Adrenal gland (tissue), 12 donors: Measurements from ENCODE around the gene FHIT. TPM values are rescaled to one million over a fixed set of nuclear protein-coding genes. Genes with fewer than 3 reads are reported as not detected.

Source experiments
- DNase-seq, 7 donors: peaks; one replicate each; pipeline ENCODE4 v3.0.0-alpha.2; 2019 to 2020
- H3K27ac ChIP-seq, 5 donors: fragments of 200-600 bp; sonication (generic) in 4 of 5; 1 replicate in 3 of 5; 2 replicates in 2 of 5; pipeline versions ENCODE4 v1.5.1 to v1.8.0; 2016 to 2020; ENCODE audit warnings: mild to moderate bottlenecking in 1 of 5
- H3K27me3 ChIP-seq: fragments of 200-600 bp; 2 replicates; pipeline ENCODE4 v1.8.0; 2021
- H3K36me3 ChIP-seq, 2 donors: fragments of 200-600 bp; replicated peaks in 1 of 2; 1 replicate in 1 of 2; 2 replicates in 1 of 2; pipeline versions ENCODE4 v1.5.1 to v1.8.0; 2018 to 2022
- H3K4me1 ChIP-seq, 2 donors: fragments of 200-600 bp; replicated peaks in 1 of 2; 1 replicate in 1 of 2; 2 replicates in 1 of 2; pipeline versions ENCODE4 v1.5.1 to v1.8.0; 2018 to 2021
- H3K4me3 ChIP-seq, 4 donors: fragments of 200-600 bp; sonication (generic) in 3 of 4; one replicate each; pipeline ENCODE4 v1.5.1; 2016 to 2018
- H3K9me3 ChIP-seq, 3 donors: fragments of 200-600 bp; sonication (generic) in 1 of 3; replicated peaks in 1 of 3; 1 replicate in 2 of 3; 2 replicates in 1 of 3; pipeline versions ENCODE4 v1.5.1 to v1.8.0; 2016 to 2021
- CTCF ChIP-seq, 6 experiments: fragments of 450-650 bp in 4 of 6; fragments of 200-600 bp in 2 of 6; sonication (generic) in 1 of 6; IDR thresholded peaks; 1 replicate in 5 of 6; 2 replicates in 1 of 6; pipeline versions ENCODE4 v1.5.1 to v1.8.0; 2016 to 2021; ENCODE audit warnings: antibody characterized with exemption in 6 of 6, mild to moderate bottlenecking in 2 of 6, moderate library complexity in 1 of 6
- POLR2A ChIP-seq, 2 donors: fragments of 450-650 bp; IDR thresholded peaks; one replicate each; pipeline ENCODE4 v1.6.1; 2017; ENCODE audit warnings: antibody characterized with exemption in 2 of 2, mild to moderate bottlenecking in 2 of 2, moderate library complexity in 1 of 2
- WGBS, 4 donors: extraction: QIAGEN DNeasy Blood & Tissue Kit in 2 of 4; methylation state at CpG; one replicate each; pipeline versions ENCODE4 v1.1.5 to v1.1.7; 2013 to 2017; 5-methylcytosine and 5-hydroxymethylcytosine counted together
- intact Hi-C, 2 donors: fragments of 100-400 bp; cut with DNase I; formaldehyde crosslinking; loops; one replicate each; pipeline versions ENCODE4 v1.14.1 to v1.15.0; 2022 to 2023
- polyA plus RNA-seq, 3 donors: library from polyadenylated mRNA; stranded (reverse); fragments of 200-250 nt in 2 of 3; fragments of 350-450 nt in 1 of 3; fragmentation: Illumina TruSeq in 1 of 3; extraction: RNeasy Lipid Tissue Mini Kit (QIAGEN cat#74804) in 1 of 3; gene quantifications; one replicate each; pipeline ENCODE4 v1.2.3, GENCODE V29; 2013 to 2014
- total RNA-seq, 9 donors: library from RNA; depleted of rRNA in 4 of 9; stranded (reverse); fragments of >200 nt in 4 of 9; fragments of 120-200 nt in 1 of 9; fragmentation: NEBNext Ultra II Directional in 1 of 9; extraction: Animal tissue kit (Norgen Biotek cat#: 25700) in 1 of 9; gene quantifications; one replicate each; pipeline versions ENCODE4 v1.1.0 to v1.2.4, GENCODE V29; 2013 to 2023
- donor health status: healthy with polysubstance abuse.
- donor health status: Bipolar disorder and iron deficiency.
- donor health status: DM: yes; HTN: yes; CAD: no.
- donor health status: DM: no; HTN: no; CAD: no.
- donor health status: DM: no; HTN: no; CAD: no.
- donor health status: DM: yes; HTN: yes; CAD: no.

The FHIT gene
- total and polyA plus RNA-seq, 12 donors, result 14.1 to 43.9 (median 28.8) TPM

DNA sequence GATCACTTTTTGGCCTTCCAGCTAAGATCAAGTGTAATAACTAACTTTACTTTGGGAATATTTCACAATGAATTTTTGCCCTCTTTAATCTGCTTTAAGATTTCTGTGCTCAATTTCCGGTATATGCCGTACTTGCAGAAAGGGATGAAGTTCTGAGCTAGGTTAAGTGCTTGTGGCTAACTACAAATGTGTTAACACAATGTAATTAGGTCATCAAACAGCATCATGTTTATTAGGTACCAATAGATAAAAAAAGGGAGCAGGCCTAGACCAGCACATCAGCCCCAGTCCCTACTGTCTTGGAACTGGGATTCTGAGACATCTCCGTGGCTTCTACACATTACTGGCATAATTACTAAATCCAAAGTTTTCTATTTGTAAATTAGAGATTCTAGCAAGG is 1268.7 kb downstream of the FHIT start:
- Histone ChIP-seq H3K4me3 (no peak overlapping the region), H3K9me3 (no peaks in the 10 kb centered on the region), H3K27me3 (no peaks in the 10 kb centered on the region), H3K36me3 (no peaks in the 10 kb centered on the region), H3K27ac (no peak overlapping the region), H3K4me1 (no peaks in the 10 kb centered on the region)
- TF ChIP-seq POLR2A (IDR thresholded peaks at IDR 0.05), result no peak
- no peak for TF ChIP-seq CTCF (IDR thresholded peaks at IDR 0.05)
- DNase-seq, result no peak
- intact Hi-C loops, result no loop called here
- WGBS, 4 donors, result 79 to 100% (median 98%) methylated on average over 3 of the region's 3 CpGs

- H3K4me1 ChIP-seq, result no peaks in the 10 kb centered on the region
Observed at GRCh38 chr3:59981377-59981776, 1269.9 kb downstream of the FHIT start.

GRCh38 chr3:59980576-59980975 is 1270.7 kb downstream of the FHIT start:
- WGBS, 4 donors, result 18 to 54% (median 42%) methylated on average over 2 of the region's 2 CpGs
- intact Hi-C loops, result no loop called here
- no peaks in the 10 kb centered on the region for H3K4me1 ChIP-seq
- no peak for DNase-seq
- no peak overlapping the region for H3K27ac ChIP-seq
- H3K36me3 ChIP-seq, result no peaks in the 10 kb centered on the region
- H3K9me3 ChIP-seq, result no peaks in the 10 kb centered on the region
- H3K4me3 ChIP-seq, result no peak overlapping the region
- TF ChIP-seq POLR2A (IDR thresholded peaks at IDR 0.05) (no peak), CTCF (IDR thresholded peaks at IDR 0.05) (no peak)
- no peaks in the 10 kb centered on the region for H3K27me3 ChIP-seq

More at GRCh38 chr3:59981377-59981776, 1269.9 kb downstream of the FHIT start:
- TF ChIP-seq POLR2A (IDR thresholded peaks at IDR 0.05) (no peak), CTCF (IDR thresholded peaks at IDR 0.05) (no peak)
- H3K4me3 ChIP-seq, result no peak overlapping the region
- WGBS, 4 donors, result 77 to 88% (median 86%) methylated on average over 6 of the region's 6 CpGs
- H3K9me3 ChIP-seq, result no peaks in the 10 kb centered on the region
- no peak for DNase-seq
- H3K27ac ChIP-seq, result no peak overlapping the region
- H3K27me3 ChIP-seq, result no peaks in the 10 kb centered on the region
- no peaks in the 10 kb centered on the region for H3K36me3 ChIP-seq
- intact Hi-C loops, result no loop called here

DNA sequence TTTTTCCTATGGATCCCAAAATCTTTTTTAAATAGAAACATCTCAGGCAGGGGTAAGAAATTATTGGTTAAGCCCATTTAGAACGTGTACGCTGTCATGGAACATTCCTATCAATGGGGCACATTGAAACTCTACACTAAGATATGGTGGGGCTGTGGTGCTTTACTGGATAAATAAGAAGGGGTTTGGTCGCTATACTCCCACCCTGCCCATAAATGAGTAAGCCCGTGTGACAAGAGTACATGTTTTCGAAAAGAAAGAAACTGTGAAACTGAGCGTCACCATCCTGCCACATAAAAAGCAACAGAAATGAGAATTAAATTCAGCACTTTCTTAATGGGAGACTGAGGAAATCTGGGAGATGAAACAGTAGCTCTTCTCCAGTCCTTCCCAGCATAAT is 1271.7 kb downstream of the FHIT start:
- 91 to 97% (median 95%) methylated on average over 6 of the region's 6 CpGs for WGBS, 4 donors

More for the DNA sequence above, 1271.7 kb downstream of the FHIT start:
- no peak overlapping the region for H3K4me3 ChIP-seq
- DNase-seq, result no peak
- TF ChIP-seq POLR2A (IDR thresholded peaks at IDR 0.05), result no peak
- TF ChIP-seq CTCF (IDR thresholded peaks at IDR 0.05), result no peak
- no peaks in the 10 kb centered on the region for H3K27me3 ChIP-seq
- no peaks in the 10 kb centered on the region for H3K4me1 ChIP-seq
- no peak overlapping the region for H3K27ac ChIP-seq
- intact Hi-C loops, result no loop called here
- no peaks in the 10 kb centered on the region for H3K36me3 ChIP-seq
- no peaks in the 10 kb centered on the region for H3K9me3 ChIP-seq
